ENCODE data around the gene PTPN7.

GRCh38 chr1:202182040-202182877 is 21.9 kb upstream of the PTPN7 start:
- TF ChIP-seq CTCF (IDR thresholded peaks at IDR 0.05) (no peak), SIN3A (IDR thresholded peaks at IDR 0.05; ENCODE audit: borderline replicate concordance, insufficient read depth, low read depth, low read length) (no peak)

All from Panc1 (cell line).